Stimulated activated CD4-positive, alpha-beta T cell treated with anti-CD3 and anti-CD28 coated beads, Interleukin-1b, Interleukin-23, amount 100 ng/mL, for 4 hours (primary cell): ENCODE measurements around the gene ITGAD.

Experiments used
- DNase-seq, 2 donors: peaks; one replicate each; pipeline ENCODE4 v3.0.0-alpha.2; 2020; ENCODE audit warnings: low read depth in 2 of 2

ITGAD gene

GRCh38 chr16:31458844-31459686 is 65.9 kb downstream of the ITGAD start, which contains the start of gene ARMC5:
Gene ARMC5 (plus strand): TSS chr16:31459501. CDS start chr16:31459525, 24 bp downstream.
- peak; percentile 92 for DNase-seq

DNA sequence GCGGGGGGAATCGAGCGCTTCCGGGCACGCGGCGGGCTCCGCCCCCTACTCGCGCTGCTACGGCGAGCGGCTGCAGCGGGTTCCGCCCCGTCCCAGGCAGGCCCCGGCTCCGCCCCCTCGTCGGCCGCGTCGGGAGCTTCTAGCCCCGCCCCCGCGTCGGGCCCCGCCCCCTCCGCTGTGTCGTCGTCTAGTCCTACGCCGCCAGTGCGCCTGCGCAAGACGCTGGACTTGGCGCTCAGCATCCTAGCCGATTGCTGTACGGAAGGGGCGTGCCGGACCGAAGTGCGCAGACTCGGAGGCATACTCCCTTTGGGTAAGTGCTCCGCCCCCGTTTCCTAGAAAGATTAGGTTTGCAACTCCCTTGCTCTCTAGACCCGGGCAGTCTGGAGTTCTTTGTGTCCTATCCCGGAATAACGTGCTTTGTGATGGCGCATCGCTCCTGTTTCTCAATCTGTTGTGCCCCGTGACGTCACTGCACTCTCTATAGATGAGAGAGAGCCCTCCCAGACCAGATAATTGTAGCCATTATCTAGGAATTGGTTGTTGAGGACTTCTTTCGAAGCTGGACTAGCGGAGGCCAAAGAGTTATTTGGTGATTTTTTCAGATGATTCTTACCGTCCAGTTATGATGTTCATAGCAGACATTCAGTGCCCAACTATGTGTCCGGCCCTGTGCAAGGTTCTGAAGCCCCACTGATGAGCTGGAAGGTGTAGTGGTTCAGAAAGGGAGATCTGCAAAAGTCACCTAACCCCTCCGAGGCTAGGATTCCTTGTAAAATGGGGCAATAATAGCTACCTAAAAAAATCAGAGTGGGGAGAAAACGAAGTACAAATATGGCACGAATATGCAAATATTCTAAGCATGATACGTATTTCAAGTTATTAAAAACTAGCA is 66.8 kb downstream of the ITGAD start:
- peak; percentile 100 for DNase-seq

- DNase-seq: no peak
Observed at GRCh38 chr16:31460582-31461002, 67.5 kb downstream of the ITGAD start.

GRCh38 chr16:31461201-31461920 is 68.2 kb downstream of the ITGAD start:
- no peak for DNase-seq

DNA sequence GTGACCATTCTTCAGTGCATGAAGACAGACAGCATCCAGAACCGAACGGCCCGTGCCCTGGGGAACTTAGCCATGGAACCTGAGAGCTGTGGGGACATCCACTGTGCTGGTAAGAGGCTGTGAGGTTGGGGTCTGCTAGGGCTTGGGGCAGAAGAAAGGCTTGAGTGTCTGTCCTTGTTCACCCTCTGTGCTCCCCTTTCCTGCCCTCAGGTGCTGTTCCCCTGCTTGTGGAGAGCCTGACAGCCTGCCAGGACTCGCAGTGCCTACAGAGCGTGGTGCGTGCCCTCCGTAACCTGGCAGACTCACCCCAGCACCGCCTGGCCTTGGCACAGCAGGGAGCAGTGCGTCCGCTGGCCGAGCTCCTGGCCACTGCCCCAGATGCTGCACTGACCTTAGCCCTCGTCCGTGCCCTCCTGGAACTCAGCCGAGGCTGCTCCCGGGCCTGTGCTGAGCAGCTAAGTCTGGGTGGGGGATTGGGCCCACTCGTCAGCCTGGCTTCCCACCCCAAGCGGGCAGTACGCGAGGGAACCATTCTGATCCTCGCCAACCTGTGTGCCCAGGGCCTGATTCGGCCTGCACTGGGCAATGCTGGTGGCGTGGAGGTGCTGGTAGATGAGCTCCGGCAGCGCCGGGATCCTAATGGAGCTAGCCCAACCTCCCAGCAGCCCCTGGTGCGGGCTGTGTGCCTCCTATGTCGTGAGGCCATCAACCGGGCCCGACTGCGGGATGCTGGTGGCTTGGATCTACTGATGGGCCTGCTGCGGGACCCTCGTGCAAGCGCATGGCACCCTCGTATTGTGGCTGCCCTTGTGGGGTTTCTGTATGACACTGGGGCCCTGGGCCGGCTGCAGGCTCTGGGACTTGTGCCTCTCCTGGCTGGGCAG is 69.0 kb downstream of the ITGAD start:
- no peak for DNase-seq

- no peak for DNase-seq
Observed at GRCh38 chr16:31464348-31464769, 71.2 kb downstream of the ITGAD start.

- no peak for DNase-seq
Observed at GRCh38 chr16:31464781-31465260, 71.7 kb downstream of the ITGAD start.

- DNase-seq: no peak
Observed at GRCh38 chr16:31465788-31466370, 72.7 kb downstream of the ITGAD start.

- no peak for DNase-seq
Observed at GRCh38 chr16:31466381-31466841, 73.3 kb downstream of the ITGAD start.

- no peak for DNase-seq
Observed at GRCh38 chr16:31467151-31467773, 74.1 kb downstream of the ITGAD start.

GRCh38 chr16:31467858-31468257 is 74.7 kb downstream of the ITGAD start:
- DNase-seq: no peak

- no peak for DNase-seq
Observed at GRCh38 chr16:31470615-31471014, 77.5 kb downstream of the ITGAD start.

GRCh38 chr16:31471241-31471874 is 78.2 kb downstream of the ITGAD start:
- no peak for DNase-seq

- DNase-seq: no peak
Observed at GRCh38 chr16:31471875-31472708, 79.0 kb downstream of the ITGAD start, which contains the start of gene TGFB1I1. Gene TGFB1I1 (plus strand): TSS chr16:31472152. CDS start chr16:31472189, 37 bp downstream.

DNA sequence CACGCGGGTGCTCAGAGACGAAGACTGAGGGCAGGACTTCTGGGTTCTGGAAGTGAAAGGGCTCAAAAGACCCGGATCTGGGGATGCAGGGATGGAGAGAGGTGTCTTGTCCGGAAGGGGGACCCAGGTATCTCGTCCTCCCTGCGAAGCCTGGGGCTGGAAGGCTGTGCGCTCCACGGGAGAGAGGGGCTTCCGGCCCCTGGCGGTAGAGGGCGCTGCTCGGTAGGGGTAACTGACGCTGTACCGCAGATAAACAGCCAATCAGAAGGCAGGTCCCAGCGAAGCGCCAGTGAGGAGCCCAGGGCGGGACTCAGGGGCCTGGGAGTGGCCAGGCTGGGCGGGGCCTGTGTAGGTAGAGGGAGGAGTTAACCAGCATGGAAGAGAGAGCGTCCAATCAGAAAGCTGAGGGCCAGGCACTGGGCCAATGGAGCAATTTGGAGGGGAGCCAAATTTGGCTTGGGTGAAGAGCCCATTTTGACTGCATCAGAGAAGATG is 79.6 kb downstream of the ITGAD start:
- DNase-seq: no peak

- DNase-seq: no peak
Observed at GRCh38 chr16:31473264-31473984, 80.3 kb downstream of the ITGAD start.

DNA sequence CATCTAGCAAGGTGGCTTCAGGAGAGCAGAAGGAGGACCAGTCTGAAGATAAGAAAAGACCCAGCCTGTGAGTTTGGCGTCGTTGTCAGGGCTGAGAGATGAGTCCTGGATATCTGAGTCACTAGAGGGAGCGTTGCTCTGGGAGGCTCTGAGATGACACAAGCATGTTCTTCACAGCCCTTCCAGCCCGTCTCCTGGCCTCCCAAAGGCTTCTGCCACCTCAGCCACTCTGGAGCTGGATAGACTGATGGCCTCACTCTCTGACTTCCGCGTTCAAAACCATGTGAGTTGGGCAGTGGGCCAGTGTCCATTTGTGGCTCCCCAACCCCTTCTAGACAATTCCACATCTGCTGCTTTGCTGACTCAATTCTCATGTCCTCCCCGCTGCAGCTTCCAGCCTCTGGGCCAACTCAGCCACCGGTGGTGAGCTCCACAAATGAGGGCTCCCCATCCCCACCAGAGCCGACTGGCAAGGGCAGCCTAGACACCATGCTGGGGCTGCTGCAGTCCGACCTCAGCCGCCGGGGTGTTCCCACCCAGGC is 81.1 kb downstream of the ITGAD start:
- no peak for DNase-seq
